K562 (cell line): ENCODE results near the gene TIMP3. TPM values are rescaled to one million over a fixed set of nuclear protein-coding genes. Genes with fewer than 3 reads are reported as not detected.

Experiments
- ATAC-seq: fragments of 200-7000 bp; cut with Tn5 transposase; 3 replicates; pipeline ENCODE4 v1.9.1; 2020; ENCODE audit warnings: moderate library complexity
- BruUV-seq: library from RNA; stranded (reverse); fragments of 400-500 nt; replicated peaks from 2 replicates; lab custom pipeline; 2021; lab: Mats Ljungman, UMichigan
- CTCF ChIA-PET: fragments of 300-600 bp; formaldehyde crosslinking; extraction: SDS; loops from one replicate; lab custom pipeline; 2021; ENCODE audit warnings: low intra/inter-chr PET ratio; lab: Yijun Ruan, JAX
- POLR2A ChIA-PET: fragments of 300-600, 350-650 bp; sonication (Branson Sonifier 250); formaldehyde crosslinking; extraction: SDS; loops from one replicate; lab custom pipeline; 2021; ENCODE audit warnings: antibody characterized with exemption, inconsistent platforms; lab: Yijun Ruan, JAX
- DNase-seq, 4 experiments: peaks; one replicate each; pipeline versions ENCODE4 v3.0.0 to v3.0.0-alpha.2; 2011 to 2018; ENCODE audit warnings: low spot score in 3 of 4, mixed read lengths in 3 of 4; ENCODE audit errors: extremely low read depth in 1 of 4
- FAIRE-seq: peaks from 2 replicates; lab custom pipeline; 2011; peaks lifted over from hg19 to GRCh38; lab: Jason Lieb, UNC
- H2AFZ ChIP-seq: 2 replicates; pipeline ENCODE4 v1.6.0; 2011; ENCODE audit warnings: low read depth, low read length, control low read depth, inconsistent platforms
- H3K27ac ChIP-seq: fragments of 200-600 bp; 3 replicates; pipeline ENCODE4 v1.8.0; 2011; ENCODE audit warnings: low read depth, mild to moderate bottlenecking, control low read depth, inconsistent platforms, low read length, moderate library complexity, mixed read lengths; ENCODE audit errors: extremely low read depth
- H3K27me3 ChIP-seq, 2 experiments: fragments of 300-600 bp in 1 of 2; 2 replicates in 1 of 2; 3 replicates in 1 of 2; pipeline versions ENCODE4 v1.6.0 to v1.8.0; 2011; ENCODE audit warnings: inconsistent platforms in 2 of 2, low read length in 2 of 2, mild to moderate bottlenecking in 1 of 2, mixed read lengths in 1 of 2, moderate library complexity in 1 of 2; ENCODE audit not compliant: control insufficient read depth in 2 of 2, insufficient read depth in 2 of 2
- H3K36me3 ChIP-seq: fragments of 300-600 bp; 3 replicates; pipeline ENCODE4 v1.8.0; 2011; ENCODE audit warnings: mild to moderate bottlenecking, low read length, inconsistent platforms; ENCODE audit not compliant: control insufficient read depth, insufficient read depth
- H3K4me1 ChIP-seq, 2 experiments: fragments of 200-600 bp in 1 of 2; replicated peaks in 1 of 2; 2 replicates in 1 of 2; 3 replicates in 1 of 2; pipeline versions ENCODE4 v1.5.1 to v1.8.0; 2011; ENCODE audit warnings: inconsistent platforms in 2 of 2, low read length in 2 of 2, mild to moderate bottlenecking in 1 of 2, mixed read lengths in 1 of 2, moderate library complexity in 1 of 2; ENCODE audit not compliant: control insufficient read depth in 2 of 2, insufficient read depth in 2 of 2
- H3K4me2 ChIP-seq: 2 replicates; pipeline ENCODE4 v1.6.1; 2011; ENCODE audit warnings: low read length, control low read depth, inconsistent platforms, mixed read lengths; ENCODE audit not compliant: insufficient read depth
- H3K4me3 ChIP-seq: fragments of 200-600 bp; sonication (generic), shearing (Covaris generic); 2 replicates; pipeline ENCODE4 v1.5.1; 2016; ENCODE audit warnings: control low read depth, inconsistent platforms
- H3K79me2 ChIP-seq: fragments of 200-600 bp; 3 replicates; pipeline ENCODE4 v1.8.0; 2011; ENCODE audit warnings: low read length, inconsistent platforms; ENCODE audit not compliant: control insufficient read depth, insufficient read depth
- H3K9ac ChIP-seq, 2 experiments: 2 replicates each; pipeline versions ENCODE4 v1.6.0 to v1.6.1; 2011; ENCODE audit warnings: low read depth in 2 of 2, low read length in 2 of 2, control low read depth in 1 of 2, inconsistent platforms in 1 of 2, mild to moderate bottlenecking in 1 of 2, mixed read lengths in 1 of 2; ENCODE audit not compliant: insufficient read depth in 1 of 2
- H3K9me1 ChIP-seq: one replicate; pipeline ENCODE4 v1.6.0; 2011; ENCODE audit warnings: inconsistent platforms, mild to moderate bottlenecking, low read length, moderate library complexity; ENCODE audit not compliant: control insufficient read depth, insufficient read depth
- H3K9me3 ChIP-seq: replicated peaks from 2 replicates; pipeline ENCODE4 v1.5.1; 2011; ENCODE audit warnings: low read depth, low read length, inconsistent platforms; ENCODE audit not compliant: control insufficient read depth, insufficient read depth
- H4K20me1 ChIP-seq: replicated peaks from 2 replicates; pipeline ENCODE4 v1.6.1; 2011; ENCODE audit warnings: low read length, inconsistent platforms, mixed read lengths; ENCODE audit not compliant: control insufficient read depth, insufficient read depth
- CBX5 ChIP-seq: IDR thresholded peaks from 2 replicates; pipeline ENCODE4 v1.6.1; 2014; ENCODE audit warnings: low read depth, borderline replicate concordance
- DPF2 ChIP-seq: fragments of 450-650 bp; IDR thresholded peaks from 2 replicates; pipeline ENCODE4 v1.6.1; 2016
- KAT8 ChIP-seq: fragments of 450-650 bp; IDR thresholded peaks from 2 replicates; pipeline ENCODE4 v1.6.1; 2016; ENCODE audit warnings: low read depth, mild to moderate bottlenecking
- NONO ChIP-seq, 2 experiments: fragments of 200-400 bp in 1 of 2; fragments of 450-650 bp in 1 of 2; formaldehyde crosslinking in 1 of 2; IDR thresholded peaks; 2 replicates each; pipeline ENCODE4 v1.6.1; 2017; ENCODE audit warnings: low read depth in 2 of 2, mild to moderate bottlenecking in 2 of 2, moderate library complexity in 2 of 2, low read length in 1 of 2
- POLR2H ChIP-seq: IDR thresholded peaks from 2 replicates; pipeline ENCODE4 v1.6.1; 2016; ENCODE audit warnings: missing genetic modification characterization, low read depth, mild to moderate bottlenecking, control low read depth, missing compliant biosample characterization, moderate library complexity
- TCF7 ChIP-seq: sonication (generic); IDR thresholded peaks from 2 replicates; pipeline ENCODE4 v1.6.1; 2016; ENCODE audit warnings: antibody characterized with exemption, borderline replicate concordance
- TCF7L2 ChIP-seq: fragments of 150-350 bp; IDR thresholded peaks from 2 replicates; pipeline ENCODE4 v1.6.1; 2016; ENCODE audit warnings: low read depth, mild to moderate bottlenecking, low read length, moderate library complexity
- ZNF239 ChIP-seq: fragments of 250-450 bp; sonication (Bioruptor Pico); IDR thresholded peaks from 2 replicates; pipeline ENCODE4 v1.4.0; 2020; ENCODE audit warnings: mild to moderate bottlenecking
- WGBS: fragments of 100-300 bp; shearing (Covaris generic); methylation state at CpG from one replicate; pipeline ENCODE4 v1.1.6; 2016; ENCODE audit warnings: low coverage, mixed read lengths; ENCODE audit not compliant: insufficient coverage; ENCODE audit errors: missing lambda C conversion rate; 5-methylcytosine and 5-hydroxymethylcytosine counted together
- in situ Hi-C: fragments of 300-500 bp; cut with MboI; formaldehyde crosslinking; loops from 4 replicates; pipeline ENCODE4 v1.15.0; 2018; ENCODE audit warnings: inconsistent platforms, mixed read lengths
- intact Hi-C: fragments of 100-400 bp; cut with micrococcal nuclease; formaldehyde crosslinking; loops from 2 replicates; pipeline ENCODE4 v1.14.2; 2022
- polyA plus RNA-seq, 8 experiments: library from polyadenylated mRNA; depleted of rRNA in 4 of 8; stranded (reverse) in 5 of 8; unstranded in 3 of 8; fragments of >200 nt; fragmentation: Nextera tagmentation in 2 of 8; fragmentation: Illumina TruSeq in 1 of 8; extraction: Ambion mirVana in 2 of 8; extraction: Trizol in 1 of 8; gene quantifications; 2 replicates each; pipeline versions ENCODE4 v1.2.1 to v1.2.3, GENCODE V29; 2011 to 2014; ENCODE audit warnings: inconsistent platforms in 1 of 8, missing spikeins in 1 of 8
- total RNA-seq, 7 experiments: library from RNA; depleted of rRNA in 6 of 7; stranded (reverse); fragments of >200 nt in 6 of 7; fragmentation: Illumina TruSeq in 2 of 7; extraction: Trizol in 2 of 7; gene quantifications; 2 replicates each; pipeline versions ENCODE4 v1.2.1 to v1.2.3, GENCODE V29; 2011 to 2021; ENCODE audit warnings: low replicate concordance in 1 of 7

Gene TIMP3
- total and polyA plus RNA-seq, 9 of the 15 experiments (the other 6 are each of a cell fraction or from before 2014, with no cell fraction given), result 0.07 to 0.73 (median 0.18) TPM

DNA sequence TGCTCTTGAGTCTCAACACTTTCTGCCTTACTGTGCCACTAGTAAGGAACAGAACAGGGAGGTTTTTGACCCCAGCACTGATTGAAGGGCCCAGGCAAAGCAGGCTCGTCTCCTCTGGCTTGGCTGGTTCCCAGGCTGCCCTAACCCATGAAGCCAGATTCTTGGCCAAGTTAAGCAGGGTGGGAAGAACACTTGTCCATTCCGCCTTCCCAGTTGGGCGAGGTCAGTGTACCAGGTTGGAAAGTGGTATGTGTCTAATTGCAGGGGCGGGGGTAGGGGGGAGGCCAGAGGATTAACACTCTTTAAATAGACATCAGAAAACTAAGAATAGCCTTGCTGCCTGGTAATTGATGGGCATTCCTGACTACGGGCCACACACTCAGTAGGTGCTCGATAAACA lies 14.4 kb downstream of the TIMP3 start:
- in situ Hi-C loops, result loop anchor here (10.0 kb wide), 1 partner anchor 159 kb away; no protein-coding TSS in a partner anchor
- FAIRE-seq (no peak), ATAC-seq (no peak), DNase-seq (no peak)
- no peaks in the 10 kb centered on the region for H3K9me3 ChIP-seq
- no peaks in the 10 kb centered on the region for H3K4me1 ChIP-seq
- no peak overlapping the region for H3K4me2 ChIP-seq
- no peak overlapping the region for H3K9ac ChIP-seq
- no peak overlapping the region for H3K4me3 ChIP-seq
- intact Hi-C loops, result loop anchor here (10.0 kb wide), 1 partner anchor 169 kb away; no protein-coding TSS in a partner anchor
- no peak overlapping the region for H3K27ac ChIP-seq
- no peaks in the 10 kb centered on the region for H3K36me3 ChIP-seq
- no peak overlapping the region for H2AFZ ChIP-seq
- H3K9me1 ChIP-seq, result no peaks in the 10 kb centered on the region
- no peak for TF ChIP-seq KAT8
- TF ChIP-seq TCF7L2, result no peak
- no peak for TF ChIP-seq CBX5
- TF ChIP-seq NONO (IDR thresholded peaks at IDR 0.05; ENCODE audit: low read depth in 2 of 2, low read length in 1 of 2), result no peak
- no peaks in the 10 kb centered on the region for H4K20me1 ChIP-seq
- WGBS, result 3% methylated on average over 6 of the region's 6 CpGs
- no peaks in the 10 kb centered on the region for H3K79me2 ChIP-seq
- no TSS peak for BruUV-seq
- H3K27me3 ChIP-seq, result peaks cover 0 to 12% of the 10 kb centered on the region in 2 experiments; a peak in 1 of 5 replicates
- ChIA-PET POLR2A (no interaction called here), CTCF (no interaction called here)

GRCh38 chr22:32817137-32817730 lies 15.7 kb downstream of the TIMP3 start:
- Histone ChIP-seq H3K9ac (no peak overlapping the region), H4K20me1 (no peaks in the 10 kb centered on the region), H2AFZ (no peak overlapping the region), H3K27me3 (peaks cover 0 to 8% of the 10 kb centered on the region in 2 experiments; a peak in 2 of 5 replicates), H3K79me2 (no peaks in the 10 kb centered on the region), H3K36me3 (no peaks in the 10 kb centered on the region), H3K9me1 (no peaks in the 10 kb centered on the region), H3K9me3 (no peaks in the 10 kb centered on the region), H3K4me1 (no peaks in the 10 kb centered on the region), H3K4me2 (no peak overlapping the region), H3K27ac (no peak overlapping the region), H3K4me3 (no peak overlapping the region)
- no peak for ATAC-seq
- CTCF ChIA-PET, result no interaction called here
- POLR2A ChIA-PET, result interaction anchor here (0.6 kb wide), 1 partner anchor 15 kb away, joined by 5 read pairs; no protein-coding TSS in a partner anchor
- BruUV-seq, result no TSS peak
- intact Hi-C loops, result loop anchor here (10.0 kb wide), 1 partner anchor 168 kb away; no protein-coding TSS in a partner anchor
- in situ Hi-C loops, result loop anchor here (10.0 kb wide), 1 partner anchor 158 kb away; no protein-coding TSS in a partner anchor
- FAIRE-seq, result no peak
- WGBS, result 0% methylated on average over 1 of the region's 1 CpG
- peak; percentile 89 for TF ChIP-seq ZNF239 (CRISPR knock-in tag)
- TF ChIP-seq TCF7, result no peak
- no peak for TF ChIP-seq DPF2
- no peak for TF ChIP-seq POLR2H (tag)
- no peak for DNase-seq
